HEK293T (cell line): ENCODE results near the gene FIGN.

Experiments used
- CTCF ChIA-PET: fragments of 350-600 bp; formaldehyde crosslinking; extraction: SDS; loops from one replicate; lab custom pipeline; 2021; ENCODE audit warnings: antibody characterized with exemption, inconsistent platforms; lab: Yijun Ruan, JAX
- POLR2A ChIA-PET: fragments of 350-600 bp; formaldehyde crosslinking; extraction: SDS; loops from one replicate; lab custom pipeline; 2020; ENCODE audit warnings: antibody characterized with exemption, inconsistent platforms; lab: Yijun Ruan, JAX
- DNase-seq: peaks from one replicate; pipeline ENCODE4 v3.0.0; 2012; ENCODE audit warnings: mixed read lengths; ENCODE audit errors: extremely low spot score
- ARNT ChIP-seq: fragments of 450-650 bp; IDR thresholded peaks from 2 replicates; pipeline ENCODE4 v1.6.1; 2017; ENCODE audit warnings: mild to moderate bottlenecking
- BHLHE40 ChIP-seq: fragments of 450-650 bp; IDR thresholded peaks from 2 replicates; pipeline ENCODE4 v1.6.1; 2016; ENCODE audit warnings: mild to moderate bottlenecking, moderate library complexity, borderline replicate concordance
- CTBP1 ChIP-seq: fragments of 450-650 bp; IDR thresholded peaks from 2 replicates; pipeline ENCODE4 v1.6.1; 2016; ENCODE audit warnings: borderline replicate concordance
- ELF4 ChIP-seq: fragments of 450-650 bp; IDR thresholded peaks from 2 replicates; pipeline ENCODE4 v1.6.1; 2017; ENCODE audit warnings: antibody characterized with exemption
- FOXA1 ChIP-seq: fragments of 450-650 bp; IDR thresholded peaks from 2 replicates; pipeline ENCODE4 v1.6.1; 2016; ENCODE audit warnings: mild to moderate bottlenecking
- FOXK2 ChIP-seq: fragments of 450-650 bp; IDR thresholded peaks from 2 replicates; pipeline ENCODE4 v1.6.1; 2016; ENCODE audit warnings: mild to moderate bottlenecking
- FOXM1 ChIP-seq: fragments of 450-650 bp; IDR thresholded peaks from 2 replicates; pipeline ENCODE4 v1.6.1; 2017; ENCODE audit warnings: mild to moderate bottlenecking, borderline replicate concordance
- HDGF ChIP-seq: fragments of 450-650 bp; IDR thresholded peaks from 2 replicates; pipeline ENCODE4 v1.6.1; 2017; ENCODE audit warnings: antibody characterized with exemption, borderline replicate concordance
- L3MBTL2 ChIP-seq: fragments of 450-650 bp; conservative IDR thresholded peaks from 2 replicates; pipeline ENCODE4 v1.6.1; 2016; ENCODE audit warnings: mild to moderate bottlenecking
- LEF1 ChIP-seq: fragments of 450-650 bp; IDR thresholded peaks from 2 replicates; pipeline ENCODE4 v1.6.1; 2017; ENCODE audit warnings: mild to moderate bottlenecking, borderline replicate concordance
- NFRKB ChIP-seq: fragments of 450-650 bp; IDR thresholded peaks from 2 replicates; pipeline ENCODE4 v1.6.1; 2016; ENCODE audit warnings: mild to moderate bottlenecking, moderate library complexity
- PKNOX1 ChIP-seq: fragments of 450-650 bp; IDR thresholded peaks from 2 replicates; pipeline ENCODE4 v1.6.1; 2016
- SP1 ChIP-seq: fragments of 450-650 bp; IDR thresholded peaks from 2 replicates; pipeline ENCODE4 v1.6.1; 2017
- SUZ12 ChIP-seq: fragments of 450-650 bp; IDR thresholded peaks from 2 replicates; pipeline ENCODE4 v1.6.1; 2016; ENCODE audit warnings: mild to moderate bottlenecking
- TARDBP ChIP-seq: fragments of 450-650 bp; IDR thresholded peaks from 2 replicates; pipeline ENCODE4 v1.6.1; 2016
- ZNF384 ChIP-seq: fragments of 450-650 bp; IDR thresholded peaks from 2 replicates; pipeline ENCODE4 v1.6.1; 2016

The FIGN gene

GRCh38 chr2:163607630-163608029 lies 128.2 kb downstream of the FIGN start:
- ChIA-PET CTCF (no interaction called here), POLR2A (no interaction called here)
- DNase-seq = no peak
- TF ChIP-seq FOXA1 = no peak
- no peak for TF ChIP-seq ZNF384
- TF ChIP-seq PKNOX1 = no peak
- no peak for TF ChIP-seq ARNT
- no peak for TF ChIP-seq BHLHE40
- no peak for TF ChIP-seq FOXM1
- no peak for TF ChIP-seq CTBP1
- no peak for TF ChIP-seq HDGF
- TF ChIP-seq L3MBTL2 = no peak
- no peak for TF ChIP-seq SP1
- TF ChIP-seq SUZ12 = no peak
- no peak for TF ChIP-seq TARDBP
- TF ChIP-seq LEF1 = no peak
- TF ChIP-seq FOXK2 = no peak
- no peak for TF ChIP-seq ELF4
- no peak for TF ChIP-seq NFRKB

GRCh38 chr2:163606878-163607277 lies 128.9 kb downstream of the FIGN start:
- ChIA-PET POLR2A (no interaction called here), CTCF (no interaction called here)

GRCh38 chr2:163605779-163606178 lies 130.0 kb downstream of the FIGN start:
- TF ChIP-seq CTBP1 (no peak), BHLHE40 (no peak), SP1 (no peak), LEF1 (no peak), HDGF (no peak), NFRKB (no peak), SUZ12 (no peak), FOXM1 (no peak), FOXA1 (no peak)
- POLR2A ChIA-PET = no interaction called here
- CTCF ChIA-PET = no interaction called here
- DNase-seq = no peak

More at GRCh38 chr2:163606878-163607277, 128.9 kb downstream of the FIGN start:
- no peak for DNase-seq
- TF ChIP-seq HDGF (no peak), ZNF384 (no peak), SUZ12 (no peak), FOXM1 (no peak), ARNT (no peak), L3MBTL2 (no peak), ELF4 (no peak), FOXK2 (no peak), FOXA1 (no peak), SP1 (no peak)

DNA sequence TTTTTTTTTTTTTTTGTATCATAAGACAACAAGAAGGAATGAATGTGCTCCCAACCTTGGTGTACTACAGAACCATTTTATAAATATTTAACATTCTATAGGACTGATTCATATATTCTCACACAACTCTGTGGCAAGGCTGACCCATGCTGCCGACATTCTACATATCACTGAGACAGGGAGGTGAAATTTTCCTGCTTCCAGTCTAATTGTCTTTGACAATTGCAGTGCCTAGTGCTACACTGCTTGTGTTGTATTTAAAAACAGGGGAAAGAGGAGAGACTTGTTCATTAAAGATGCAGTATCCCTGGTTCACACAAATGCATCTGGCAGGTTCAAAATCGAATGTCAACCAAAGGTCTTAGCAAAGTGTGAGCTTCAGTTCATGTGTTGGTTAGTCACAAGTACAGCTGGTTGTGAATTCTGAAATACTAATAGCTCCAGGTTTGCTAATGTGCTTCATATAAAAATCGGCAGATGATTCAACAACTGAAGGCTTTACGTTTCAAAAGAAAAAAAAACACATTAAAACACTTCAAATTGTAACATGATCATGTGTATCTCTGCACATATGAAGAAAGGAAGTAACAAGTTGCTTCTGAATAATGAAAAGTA lies 130.8 kb downstream of the FIGN start:
- ChIA-PET POLR2A (no interaction called here), CTCF (interaction anchor here (0.6 kb wide), 1 partner anchor 274 kb away, joined by 3 read pairs; no protein-coding TSS in a partner anchor)
- TF ChIP-seq SUZ12 = no peak
- no peak for TF ChIP-seq SP1
- TF ChIP-seq FOXM1 = no peak
- TF ChIP-seq TARDBP = no peak
- no peak for TF ChIP-seq L3MBTL2
- no peak for TF ChIP-seq HDGF
- no peak for TF ChIP-seq ZNF384
- TF ChIP-seq CTBP1 = no peak
- TF ChIP-seq BHLHE40 = no peak
- no peak for TF ChIP-seq FOXK2
- TF ChIP-seq ELF4 = no peak
- TF ChIP-seq LEF1 = no peak
- no peak for TF ChIP-seq PKNOX1
- no peak for TF ChIP-seq ARNT
- TF ChIP-seq FOXA1 = no peak
- TF ChIP-seq NFRKB = no peak
- no peak for DNase-seq

DNA sequence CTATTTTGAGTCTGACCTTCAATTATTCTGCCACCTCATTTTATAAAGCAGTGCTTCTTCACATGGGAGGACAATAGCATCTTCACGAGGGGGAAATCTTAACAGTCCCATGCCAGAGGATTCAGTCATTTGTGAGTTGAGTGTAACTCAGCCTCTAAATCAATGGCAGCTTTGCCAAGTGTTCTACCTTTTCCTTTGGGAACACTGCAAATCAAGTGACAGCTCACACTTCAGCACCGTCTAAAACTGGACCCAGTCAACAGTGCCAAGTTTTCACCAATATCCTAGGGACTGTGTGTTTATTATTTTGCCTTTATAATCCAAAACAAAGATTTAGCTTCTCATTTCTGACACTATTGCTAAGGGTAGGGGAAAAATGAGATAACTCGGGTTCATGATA lies 133.6 kb downstream of the FIGN start:
- ChIA-PET POLR2A (no interaction called here), CTCF (no interaction called here)
- no peak for TF ChIP-seq NFRKB
- no peak for TF ChIP-seq ELF4
- TF ChIP-seq FOXM1 = no peak
- TF ChIP-seq SUZ12 = no peak
- no peak for TF ChIP-seq PKNOX1
- no peak for TF ChIP-seq FOXA1
- TF ChIP-seq BHLHE40 = no peak
- TF ChIP-seq ARNT = no peak
- no peak for TF ChIP-seq CTBP1
- TF ChIP-seq ZNF384 = no peak
- no peak for TF ChIP-seq TARDBP
- DNase-seq = no peak

GRCh38 chr2:163601377-163601776 lies 134.4 kb downstream of the FIGN start:
- peak; percentile 23; the same call in 1 of the 2 replicates for TF ChIP-seq PKNOX1
- no peak for TF ChIP-seq ARNT
- no peak for DNase-seq
- ChIA-PET POLR2A (no interaction called here), CTCF (no interaction called here)
